ENCODE measurements around the gene TRPC4. TPM values are rescaled to one million over a fixed set of nuclear protein-coding genes. Genes with fewer than 3 reads are reported as not detected.

TRPC4 gene
- total and polyA plus RNA-seq, 2 donors (not counting 1 experiment from before 2014, with no cell fraction given): 1.7 to 30.7 TPM

DNA sequence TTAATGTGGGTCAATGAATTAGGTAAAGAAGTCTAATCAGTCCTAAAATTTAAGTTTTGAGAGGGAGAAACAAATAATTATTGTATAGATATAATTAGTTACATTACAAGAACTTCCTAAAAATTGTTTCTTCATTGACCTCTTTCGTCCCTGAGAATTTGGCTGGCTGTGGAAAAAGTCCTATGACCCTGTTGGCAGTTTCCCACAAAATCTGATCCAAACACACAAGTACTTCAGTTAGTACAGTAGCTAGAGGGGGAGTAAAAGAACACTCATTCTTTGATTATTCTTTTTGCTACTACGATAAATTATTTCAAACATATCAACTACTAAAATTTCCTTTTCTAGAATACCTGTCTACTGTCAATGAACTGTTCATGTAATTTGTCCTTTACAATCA lies 282.3 kb downstream of the TRPC4 start:
- H3K79me2 ChIP-seq (ENCODE audit: control insufficient read depth, insufficient read depth, low read length): no peaks in the 10 kb centered on the region
- H3K4me3 ChIP-seq (replicated peaks in 1 of 4; ENCODE audit: control extremely low read depth in 1 of 4, insufficient read depth in 1 of 4, low read depth in 3 of 4, low read length in 4 of 4): no peak overlapping the region
- no peaks in the 10 kb centered on the region for H3K27me3 ChIP-seq (ENCODE audit: control insufficient read depth, insufficient read depth, low read length)
- no peak overlapping the region for H3K4me2 ChIP-seq (ENCODE audit: extremely low read depth, insufficient read depth, low read length)
- H3K9ac ChIP-seq (ENCODE audit: insufficient read depth, low read length): no peak overlapping the region
- H3K36me3 ChIP-seq (ENCODE audit: control insufficient read depth, insufficient read depth, low read length): no peaks in the 10 kb centered on the region
- H3K27ac ChIP-seq (ENCODE audit: insufficient read depth, low read length): no peak overlapping the region
- H2AFZ ChIP-seq (ENCODE audit: low read length): no peak overlapping the region
- H3K9me3 ChIP-seq (ENCODE audit: control insufficient read depth, insufficient read depth, low read depth, low read length): no peaks in the 10 kb centered on the region
- H4K20me1 ChIP-seq (ENCODE audit: control insufficient read depth, extremely low read depth, insufficient read depth, low read length): no peaks in the 10 kb centered on the region
- no peak for TF ChIP-seq EZH2 (IDR thresholded peaks at IDR 0.05; ENCODE audit: low read length, missing control alignments)
- TF ChIP-seq, protein P1, sequence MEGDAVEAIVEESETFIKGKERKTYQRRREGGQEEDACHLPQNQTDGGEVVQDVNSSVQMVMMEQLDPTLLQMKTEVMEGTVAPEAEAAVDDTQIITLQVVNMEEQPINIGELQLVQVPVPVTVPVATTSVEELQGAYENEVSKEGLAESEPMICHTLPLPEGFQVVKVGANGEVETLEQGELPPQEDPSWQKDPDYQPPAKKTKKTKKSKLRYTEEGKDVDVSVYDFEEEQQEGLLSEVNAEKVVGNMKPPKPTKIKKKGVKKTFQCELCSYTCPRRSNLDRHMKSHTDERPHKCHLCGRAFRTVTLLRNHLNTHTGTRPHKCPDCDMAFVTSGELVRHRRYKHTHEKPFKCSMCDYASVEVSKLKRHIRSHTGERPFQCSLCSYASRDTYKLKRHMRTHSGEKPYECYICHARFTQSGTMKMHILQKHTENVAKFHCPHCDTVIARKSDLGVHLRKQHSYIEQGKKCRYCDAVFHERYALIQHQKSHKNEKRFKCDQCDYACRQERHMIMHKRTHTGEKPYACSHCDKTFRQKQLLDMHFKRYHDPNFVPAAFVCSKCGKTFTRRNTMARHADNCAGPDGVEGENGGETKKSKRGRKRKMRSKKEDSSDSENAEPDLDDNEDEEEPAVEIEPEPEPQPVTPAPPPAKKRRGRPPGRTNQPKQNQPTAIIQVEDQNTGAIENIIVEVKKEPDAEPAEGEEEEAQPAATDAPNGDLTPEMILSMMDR (conservative IDR thresholded peaks at IDR 0.05 in 1 of 2, IDR thresholded peaks at IDR 0.05 in 1 of 2; ENCODE audit: low read depth in 1 of 2, low read length in 2 of 2): no peak
- H3K4me1 ChIP-seq (ENCODE audit: control insufficient read depth, extremely low read depth, insufficient read depth, low read length): no peaks in the 10 kb centered on the region
- peak in 1 of 2 donors; percentile 27 for DNase-seq (ENCODE audit: low read depth in 2 of 2)

All from fibroblast of lung (primary cell).